ENCODE measurements around the gene HMOX2. TPM values are rescaled to one million over a fixed set of nuclear protein-coding genes. Genes with fewer than 3 reads are reported as not detected.

The HMOX2 gene
- total and polyA plus RNA-seq, 3 donors from 2014 or later, result 67.3 to 216 (median 92.0) TPM

GRCh38 chr16:4481963-4482362 is 5.8 kb downstream of the HMOX2 start:
- DNase-seq, result no peak
- WGBS, 2 donors, result 66 to 82% methylated on average over 1 of the region's 1 CpG
- Histone ChIP-seq H3K4me3 (no peak overlapping the region), H3K4me1 (peaks cover 21% of the 10 kb centered on the region), H3K27ac (no peak overlapping the region), H3K36me3 (ENCODE audit: low read depth, missing control alignments) (no peaks in the 10 kb centered on the region), H3K27me3 (no peaks in the 10 kb centered on the region), H3K9me3 (no peaks in the 10 kb centered on the region)
- no peak for TF ChIP-seq POLR2A (IDR thresholded peaks at IDR 0.05)
- TF ChIP-seq, protein P1, sequence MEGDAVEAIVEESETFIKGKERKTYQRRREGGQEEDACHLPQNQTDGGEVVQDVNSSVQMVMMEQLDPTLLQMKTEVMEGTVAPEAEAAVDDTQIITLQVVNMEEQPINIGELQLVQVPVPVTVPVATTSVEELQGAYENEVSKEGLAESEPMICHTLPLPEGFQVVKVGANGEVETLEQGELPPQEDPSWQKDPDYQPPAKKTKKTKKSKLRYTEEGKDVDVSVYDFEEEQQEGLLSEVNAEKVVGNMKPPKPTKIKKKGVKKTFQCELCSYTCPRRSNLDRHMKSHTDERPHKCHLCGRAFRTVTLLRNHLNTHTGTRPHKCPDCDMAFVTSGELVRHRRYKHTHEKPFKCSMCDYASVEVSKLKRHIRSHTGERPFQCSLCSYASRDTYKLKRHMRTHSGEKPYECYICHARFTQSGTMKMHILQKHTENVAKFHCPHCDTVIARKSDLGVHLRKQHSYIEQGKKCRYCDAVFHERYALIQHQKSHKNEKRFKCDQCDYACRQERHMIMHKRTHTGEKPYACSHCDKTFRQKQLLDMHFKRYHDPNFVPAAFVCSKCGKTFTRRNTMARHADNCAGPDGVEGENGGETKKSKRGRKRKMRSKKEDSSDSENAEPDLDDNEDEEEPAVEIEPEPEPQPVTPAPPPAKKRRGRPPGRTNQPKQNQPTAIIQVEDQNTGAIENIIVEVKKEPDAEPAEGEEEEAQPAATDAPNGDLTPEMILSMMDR (IDR thresholded peaks at IDR 0.05), result no peak
- intact Hi-C loops (cut with DNase I; ENCODE audit: low total_unique reads), result no loop called here

- peak; percentile 72 for DNase-seq
- TF ChIP-seq POLR2A (IDR thresholded peaks at IDR 0.05), result no peak
- TF ChIP-seq, protein P1 (IDR thresholded peaks at IDR 0.05), result no peak
- WGBS, 2 donors, result 50 to 59% methylated on average over 3 of the region's 3 CpGs
- Histone ChIP-seq H3K9me3 (no peaks in the 10 kb centered on the region), H3K36me3 (ENCODE audit: low read depth, missing control alignments) (no peaks in the 10 kb centered on the region), H3K27ac (peak overlapping the region; percentile 77 to 83), H3K4me1 (peaks cover 24% of the 10 kb centered on the region), H3K27me3 (no peaks in the 10 kb centered on the region), H3K4me3 (no peak overlapping the region)
- intact Hi-C loops (cut with DNase I; ENCODE audit: low total_unique reads), result no loop called here
These were observed 10.1 kb downstream of the HMOX2 start for GRCh38 chr16:4486126-4486893.

DNA sequence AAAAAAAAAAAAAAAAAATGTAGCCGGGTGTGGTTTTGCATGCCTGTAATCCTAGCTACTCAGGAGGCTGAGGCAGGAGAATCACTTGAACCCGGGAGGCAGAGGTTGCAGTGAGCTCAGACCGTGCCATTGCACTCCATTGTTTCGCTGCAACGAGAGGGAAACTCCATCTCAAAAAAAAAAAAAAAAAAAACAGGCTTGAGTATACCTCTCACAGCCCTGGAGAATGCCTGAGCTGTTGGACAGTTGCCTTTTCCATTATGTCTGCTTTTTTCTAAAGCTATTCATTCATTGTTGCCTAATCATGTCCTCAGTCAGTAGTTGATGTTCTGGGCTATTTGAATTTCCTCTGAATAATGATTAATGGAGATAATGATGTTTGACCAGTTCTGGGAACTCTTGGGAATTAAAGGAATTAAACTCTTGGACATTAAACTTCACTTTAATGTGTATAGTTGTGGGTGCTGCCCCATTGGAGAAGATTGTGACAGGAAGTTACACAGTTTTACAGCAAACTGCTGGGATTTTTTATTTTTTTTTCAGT is 11.8 kb downstream of the HMOX2 start:
- no peak overlapping the region for H3K4me3 ChIP-seq
- no peaks in the 10 kb centered on the region for H3K27me3 ChIP-seq
- TF ChIP-seq, protein P1 (IDR thresholded peaks at IDR 0.05), result no peak
- TF ChIP-seq POLR2A (IDR thresholded peaks at IDR 0.05), result no peak
- intact Hi-C loops (cut with DNase I; ENCODE audit: low total_unique reads), result no loop called here
- 61 to 72% methylated on average over 5 of the region's 5 CpGs for WGBS, 2 donors
- H3K36me3 ChIP-seq (ENCODE audit: low read depth, missing control alignments), result no peaks in the 10 kb centered on the region
- H3K27ac ChIP-seq, result peak overlapping the region in 1 of 2 donors; percentile 52
- H3K4me1 ChIP-seq, result peaks cover 20% of the 10 kb centered on the region
- H3K9me3 ChIP-seq, result no peaks in the 10 kb centered on the region
- no peak for DNase-seq

DNA sequence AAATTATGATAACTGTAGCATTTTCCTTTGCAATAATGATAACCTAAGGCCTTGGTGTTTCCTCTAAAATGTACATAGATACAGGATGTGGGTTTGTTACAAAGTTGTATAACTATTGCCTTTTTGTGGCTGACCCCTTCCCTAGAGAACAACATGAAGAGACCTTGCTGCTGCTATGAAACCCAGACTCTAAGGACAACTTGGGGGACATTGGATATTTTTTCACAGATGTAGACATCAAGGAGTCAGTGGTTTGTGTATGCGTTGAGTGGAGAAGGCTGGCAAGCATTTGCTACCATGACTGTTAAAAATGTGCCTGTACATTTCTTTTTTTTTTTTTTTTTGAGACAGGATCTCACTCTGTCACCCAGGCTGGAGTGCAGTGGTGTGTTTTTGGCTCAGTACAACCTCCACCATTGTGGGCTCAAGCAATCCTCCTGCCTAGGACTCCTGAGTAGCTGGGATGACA is 12.3 kb downstream of the HMOX2 start:
- TF ChIP-seq POLR2A (IDR thresholded peaks at IDR 0.05), result no peak
- TF ChIP-seq, protein P1 (IDR thresholded peaks at IDR 0.05), result no peak
- DNase-seq, result no peak
- H3K27ac ChIP-seq, result peak overlapping the region in 1 of 2 donors; percentile 52
- no peaks in the 10 kb centered on the region for H3K36me3 ChIP-seq (ENCODE audit: low read depth, missing control alignments)
- H3K4me3 ChIP-seq, result no peak overlapping the region
- H3K27me3 ChIP-seq, result no peaks in the 10 kb centered on the region
- intact Hi-C loops (cut with DNase I; ENCODE audit: low total_unique reads), result no loop called here
- no peaks in the 10 kb centered on the region for H3K9me3 ChIP-seq
- WGBS, 2 donors, result 65 to 68% methylated on average over 1 of the region's 1 CpG
- peaks cover 20% of the 10 kb centered on the region for H3K4me1 ChIP-seq
